ENCODE measurements around the gene CPT1A.

DNA sequence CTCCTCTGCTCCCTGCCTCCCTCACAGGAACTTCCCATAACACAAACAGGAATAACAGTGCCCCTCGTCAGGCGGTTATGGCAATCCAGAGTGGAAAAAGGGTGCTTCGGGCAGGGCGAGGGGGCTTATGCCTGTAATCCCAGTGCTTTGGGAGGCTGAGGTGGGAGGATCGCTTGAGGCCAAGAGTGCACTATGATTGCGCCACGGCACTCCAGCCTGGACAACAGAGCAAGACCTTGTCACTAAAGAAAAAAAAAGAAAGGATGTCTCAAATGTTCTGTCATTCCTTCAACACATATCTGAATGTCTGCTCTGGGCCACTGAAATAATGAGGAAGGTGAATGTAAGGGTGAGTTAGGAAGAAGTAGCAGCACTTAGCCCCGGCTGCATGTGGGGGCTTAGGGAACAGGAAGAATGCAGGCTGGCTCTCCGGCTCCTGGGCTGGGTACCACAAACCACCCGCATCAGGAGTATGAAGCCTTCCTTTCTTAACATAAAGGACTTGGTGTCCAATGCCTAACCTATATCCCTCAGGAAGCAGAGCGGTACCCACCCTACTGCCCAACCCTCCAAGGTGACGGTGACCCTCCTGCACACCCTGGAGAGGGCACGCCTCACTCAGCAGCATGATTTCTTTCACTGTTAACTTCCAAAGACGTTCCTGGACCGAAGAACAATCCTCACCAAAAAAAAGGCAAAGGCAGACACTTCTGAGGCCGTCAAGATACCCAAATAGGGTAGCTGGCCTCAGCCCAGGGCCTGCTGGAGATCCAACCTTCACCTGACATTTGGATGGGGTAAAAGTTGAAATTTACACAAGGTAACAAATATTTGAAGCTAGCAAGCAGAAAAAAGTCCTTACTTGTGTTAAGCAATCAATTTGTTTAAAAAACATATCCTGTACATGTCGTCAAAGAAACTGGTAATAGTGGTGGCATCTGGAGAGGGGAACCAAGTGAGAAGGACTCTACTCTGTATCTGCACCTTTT is 3.8 kb downstream of the CPT1A start:
- TF ChIP-seq, protein P1, sequence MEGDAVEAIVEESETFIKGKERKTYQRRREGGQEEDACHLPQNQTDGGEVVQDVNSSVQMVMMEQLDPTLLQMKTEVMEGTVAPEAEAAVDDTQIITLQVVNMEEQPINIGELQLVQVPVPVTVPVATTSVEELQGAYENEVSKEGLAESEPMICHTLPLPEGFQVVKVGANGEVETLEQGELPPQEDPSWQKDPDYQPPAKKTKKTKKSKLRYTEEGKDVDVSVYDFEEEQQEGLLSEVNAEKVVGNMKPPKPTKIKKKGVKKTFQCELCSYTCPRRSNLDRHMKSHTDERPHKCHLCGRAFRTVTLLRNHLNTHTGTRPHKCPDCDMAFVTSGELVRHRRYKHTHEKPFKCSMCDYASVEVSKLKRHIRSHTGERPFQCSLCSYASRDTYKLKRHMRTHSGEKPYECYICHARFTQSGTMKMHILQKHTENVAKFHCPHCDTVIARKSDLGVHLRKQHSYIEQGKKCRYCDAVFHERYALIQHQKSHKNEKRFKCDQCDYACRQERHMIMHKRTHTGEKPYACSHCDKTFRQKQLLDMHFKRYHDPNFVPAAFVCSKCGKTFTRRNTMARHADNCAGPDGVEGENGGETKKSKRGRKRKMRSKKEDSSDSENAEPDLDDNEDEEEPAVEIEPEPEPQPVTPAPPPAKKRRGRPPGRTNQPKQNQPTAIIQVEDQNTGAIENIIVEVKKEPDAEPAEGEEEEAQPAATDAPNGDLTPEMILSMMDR (conservative IDR thresholded peaks at IDR 0.05) = no peak
- TF ChIP-seq ZFX (IDR thresholded peaks at IDR 0.05) = no peak

All from C4-2B (cell line).